Right atrium auricular region (tissue), 2 donors: ENCODE measurements around the gene SLC18A2. TPM values are rescaled to one million over a fixed set of nuclear protein-coding genes. Genes with fewer than 3 reads are reported as not detected.
"Not testable (repeated sequence)": the region's sequence is repeated elsewhere in the genome, so short reads cannot be mapped to it uniquely, and the experiment has no call there.

Experiments used
- DNase-seq: peaks from one replicate; pipeline ENCODE4 v3.0.0-alpha.2; 2019; ENCODE audit warnings: low spot score
- H3K27ac ChIP-seq, 2 donors: fragments of 200-600 bp; sonication (generic); 1 replicate in 1 of 2; 2 replicates in 1 of 2; pipeline ENCODE4 v1.5.1; 2016 to 2019
- H3K27me3 ChIP-seq, 2 donors: fragments of 200-600 bp; sonication (generic); one replicate each; pipeline versions ENCODE4 v1.5.1 to v1.6.0; 2017 to 2019
- H3K36me3 ChIP-seq: fragments of 200-600 bp; sonication (generic); one replicate; pipeline ENCODE4 v1.5.1; 2016
- H3K4me1 ChIP-seq, 2 donors: fragments of 200-600 bp; sonication (generic); one replicate each; pipeline versions ENCODE4 v1.5.1 to v1.6.0; 2017 to 2019
- H3K4me3 ChIP-seq, 2 donors: fragments of 200-600 bp; sonication (generic); 1 replicate in 1 of 2; 2 replicates in 1 of 2; pipeline ENCODE4 v1.5.1; 2017 to 2019; ENCODE audit warnings: mild to moderate bottlenecking in 1 of 2, moderate library complexity in 1 of 2
- H3K9me3 ChIP-seq, 2 donors: fragments of 200-600 bp; sonication (generic); one replicate each; pipeline ENCODE4 v1.5.1; 2019
- total RNA-seq, 2 donors: library from RNA; depleted of rRNA; stranded (reverse); fragments of >200 nt; gene quantifications; one replicate each; pipeline ENCODE4 v1.1.0, GENCODE V29; 2016
- TF ChIP-seq, protein P1 (sequence below), 2 donors: fragments of 200-600 bp; sonication (generic); IDR thresholded peaks; one replicate each; pipeline ENCODE4 v1.5.1; 2019; ENCODE audit warnings: antibody characterized with exemption in 2 of 2

Gene SLC18A2
- total RNA-seq, 2 donors from 2014 or later = 0.22 TPM; not detected in 1

DNA sequence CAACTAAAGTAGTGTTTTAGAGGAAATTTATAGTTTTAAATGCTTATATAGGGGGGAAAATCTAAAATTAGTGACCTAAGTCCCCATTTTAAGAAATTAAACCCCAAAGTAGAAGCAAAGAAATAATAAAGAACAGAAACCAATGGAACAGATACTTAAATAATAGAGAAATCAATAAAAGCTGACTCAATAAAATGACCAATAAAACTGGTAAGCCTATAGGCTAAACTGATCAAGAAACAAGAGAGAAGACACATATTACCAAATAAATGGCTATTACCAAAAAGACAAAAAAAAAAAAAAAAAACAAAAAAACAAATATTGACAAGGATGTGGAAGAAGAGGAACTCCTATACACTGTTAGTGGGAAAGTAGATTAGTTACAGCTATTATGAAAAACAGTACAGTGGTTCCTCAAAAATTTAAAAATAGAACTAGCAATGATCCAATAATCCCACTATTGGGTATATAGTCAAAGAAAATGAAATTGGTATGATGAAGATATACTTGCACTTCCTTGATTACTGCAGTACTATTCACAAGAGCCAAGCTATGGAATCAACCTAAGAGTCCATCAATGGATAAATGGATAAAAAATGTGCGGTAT is 53.2 kb downstream of the SLC18A2 start:
- Histone ChIP-seq H3K4me3 (no peak overlapping the region), H3K36me3 (peaks cover 6% of the 10 kb centered on the region), H3K9me3 (no peaks in the 10 kb centered on the region), H3K27me3 (no peaks in the 10 kb centered on the region), H3K27ac (no peak overlapping the region), H3K4me1 (no peaks in the 10 kb centered on the region)
- TF ChIP-seq, protein P1, sequence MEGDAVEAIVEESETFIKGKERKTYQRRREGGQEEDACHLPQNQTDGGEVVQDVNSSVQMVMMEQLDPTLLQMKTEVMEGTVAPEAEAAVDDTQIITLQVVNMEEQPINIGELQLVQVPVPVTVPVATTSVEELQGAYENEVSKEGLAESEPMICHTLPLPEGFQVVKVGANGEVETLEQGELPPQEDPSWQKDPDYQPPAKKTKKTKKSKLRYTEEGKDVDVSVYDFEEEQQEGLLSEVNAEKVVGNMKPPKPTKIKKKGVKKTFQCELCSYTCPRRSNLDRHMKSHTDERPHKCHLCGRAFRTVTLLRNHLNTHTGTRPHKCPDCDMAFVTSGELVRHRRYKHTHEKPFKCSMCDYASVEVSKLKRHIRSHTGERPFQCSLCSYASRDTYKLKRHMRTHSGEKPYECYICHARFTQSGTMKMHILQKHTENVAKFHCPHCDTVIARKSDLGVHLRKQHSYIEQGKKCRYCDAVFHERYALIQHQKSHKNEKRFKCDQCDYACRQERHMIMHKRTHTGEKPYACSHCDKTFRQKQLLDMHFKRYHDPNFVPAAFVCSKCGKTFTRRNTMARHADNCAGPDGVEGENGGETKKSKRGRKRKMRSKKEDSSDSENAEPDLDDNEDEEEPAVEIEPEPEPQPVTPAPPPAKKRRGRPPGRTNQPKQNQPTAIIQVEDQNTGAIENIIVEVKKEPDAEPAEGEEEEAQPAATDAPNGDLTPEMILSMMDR (IDR thresholded peaks at IDR 0.05) = no peak
- no peak for DNase-seq

DNA sequence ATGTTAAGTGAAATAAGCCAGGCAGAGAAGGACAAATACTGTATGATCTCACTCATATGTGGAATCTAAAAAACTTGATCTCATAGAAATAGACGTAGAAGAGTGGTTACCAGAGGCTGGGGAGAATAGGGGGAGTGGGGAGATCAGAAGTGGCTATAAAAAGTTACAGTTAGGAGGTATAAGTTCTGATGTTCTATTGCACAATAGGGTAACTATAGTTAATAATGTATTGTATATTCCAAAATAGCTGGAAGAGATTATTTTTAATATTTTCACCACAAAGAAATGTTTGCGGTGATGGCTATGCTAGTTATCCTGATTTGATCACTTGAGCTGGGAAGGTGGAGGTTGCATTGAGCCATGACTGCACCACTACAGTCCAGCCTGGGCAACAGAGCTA is 53.8 kb downstream of the SLC18A2 start:
- Histone ChIP-seq H3K4me1 (no peaks in the 10 kb centered on the region), H3K4me3 (no peak overlapping the region), H3K36me3 (no peaks in the 10 kb centered on the region), H3K27ac (no peak overlapping the region), H3K9me3 (no peaks in the 10 kb centered on the region), H3K27me3 (no peaks in the 10 kb centered on the region)
- DNase-seq = no peak
- TF ChIP-seq, protein P1 (IDR thresholded peaks at IDR 0.05) = no peak

DNA sequence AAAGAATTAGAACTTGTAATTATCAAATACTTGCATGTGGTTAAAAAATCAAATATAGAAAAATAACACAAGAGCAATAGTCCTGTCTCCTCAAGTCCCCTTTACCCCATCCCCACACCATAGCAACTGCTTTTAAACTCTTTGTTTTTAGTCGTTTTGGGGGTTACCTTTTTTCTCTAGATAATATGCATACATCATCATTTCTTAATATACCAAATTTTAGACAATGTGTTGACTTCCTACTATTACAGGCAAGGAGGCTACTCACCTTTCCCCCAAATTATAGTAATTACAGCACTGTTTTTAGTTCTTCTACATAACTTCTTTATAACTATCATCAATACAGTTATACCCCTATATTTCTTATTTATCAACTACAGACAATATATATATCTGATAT is 57.3 kb downstream of the SLC18A2 start:
- H3K9me3 ChIP-seq = no peaks in the 10 kb centered on the region
- TF ChIP-seq, protein P1 (IDR thresholded peaks at IDR 0.05) = no peak
- H3K4me1 ChIP-seq = no peaks in the 10 kb centered on the region
- H3K27ac ChIP-seq = no peak overlapping the region
- no peaks in the 10 kb centered on the region for H3K36me3 ChIP-seq
- no peak for DNase-seq
- H3K4me3 ChIP-seq = no peak overlapping the region
- H3K27me3 ChIP-seq = no peaks in the 10 kb centered on the region

DNA sequence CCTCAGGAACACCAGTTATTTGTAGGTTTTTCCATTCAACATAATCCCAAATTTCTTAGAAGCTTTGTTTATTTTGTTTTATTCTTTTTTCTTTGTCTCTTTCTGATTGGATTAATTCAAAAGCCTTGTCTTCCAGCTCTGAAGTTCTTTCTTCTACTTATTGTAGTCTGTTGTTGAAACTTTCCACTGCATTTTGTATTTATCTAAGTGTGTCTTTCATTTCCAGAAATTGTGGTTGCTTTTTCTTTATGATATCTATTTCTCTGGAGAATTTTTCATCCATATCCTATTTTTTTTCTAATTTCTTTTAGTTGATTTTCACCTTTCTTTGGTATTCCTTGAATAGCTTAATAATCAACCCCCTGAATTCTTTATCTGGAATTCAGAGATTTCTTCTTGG is 58.5 kb downstream of the SLC18A2 start:
- Histone ChIP-seq H3K27me3 (no peaks in the 10 kb centered on the region), H3K4me3 (no peak overlapping the region), H3K4me1 (no peaks in the 10 kb centered on the region), H3K9me3 (no peaks in the 10 kb centered on the region), H3K36me3 (no peaks in the 10 kb centered on the region), H3K27ac (no peak overlapping the region)
- TF ChIP-seq, protein P1 (IDR thresholded peaks at IDR 0.05) = no peak
- no peak for DNase-seq

DNA sequence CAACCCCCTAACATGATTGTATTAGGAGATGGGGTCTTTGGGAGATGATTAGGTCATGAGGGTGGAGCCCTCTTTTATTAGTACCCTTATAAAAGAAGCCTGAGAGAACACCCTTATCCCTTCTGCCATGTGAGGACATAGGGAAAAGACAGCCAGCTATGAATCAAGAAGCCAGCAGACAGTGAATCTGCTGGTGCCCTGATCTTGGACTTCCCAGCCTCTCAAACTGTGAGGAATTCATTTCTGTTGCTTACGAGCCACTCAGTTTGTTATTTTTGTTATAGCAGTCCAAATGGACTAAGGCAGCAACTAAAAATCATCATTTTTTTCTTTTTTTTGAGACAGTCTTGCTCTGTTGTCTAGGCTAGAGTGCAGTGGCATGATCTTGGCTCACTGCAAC is 59.8 kb downstream of the SLC18A2 start:
- TF ChIP-seq, protein P1 (IDR thresholded peaks at IDR 0.05) = no peak
- Histone ChIP-seq H3K4me1 (no peaks in the 10 kb centered on the region), H3K27me3 (no peaks in the 10 kb centered on the region), H3K27ac (no peak overlapping the region), H3K36me3 (no peaks in the 10 kb centered on the region), H3K4me3 (no peak overlapping the region), H3K9me3 (no peaks in the 10 kb centered on the region)
- no peak for DNase-seq

DNA sequence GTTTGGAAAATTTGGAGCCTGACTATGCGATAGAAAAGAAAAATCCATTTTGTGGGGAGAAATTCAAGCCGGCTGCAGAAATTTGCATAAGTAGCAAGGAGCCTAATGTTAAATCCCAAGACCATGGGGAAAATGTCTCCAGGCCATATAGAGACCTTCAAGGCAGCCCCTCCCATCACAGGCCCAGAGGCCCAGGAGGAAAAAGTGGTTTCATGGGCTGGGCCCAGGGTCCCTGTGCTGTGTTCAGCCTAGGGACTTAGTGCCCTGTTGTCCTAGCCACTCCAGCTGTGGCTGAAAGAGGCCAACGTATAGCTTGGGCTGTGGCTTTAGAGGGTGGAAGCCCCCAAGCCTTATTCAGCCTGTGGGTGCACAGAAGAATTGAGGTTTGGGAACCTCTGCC is 62.5 kb downstream of the SLC18A2 start:
- not testable (repeated sequence) for H3K27me3 ChIP-seq, DNase-seq, H3K4me1 ChIP-seq, H3K36me3 ChIP-seq, H3K4me3 ChIP-seq, H3K9me3 ChIP-seq, H3K27ac ChIP-seq
